ENCODE data around the gene SEZ6L. TPM values are rescaled to one million over a fixed set of nuclear protein-coding genes. Genes with fewer than 3 reads are reported as not detected.

SEZ6L gene
- total RNA-seq, 1 experiment from 2014 or later: 0.13 TPM

DNA sequence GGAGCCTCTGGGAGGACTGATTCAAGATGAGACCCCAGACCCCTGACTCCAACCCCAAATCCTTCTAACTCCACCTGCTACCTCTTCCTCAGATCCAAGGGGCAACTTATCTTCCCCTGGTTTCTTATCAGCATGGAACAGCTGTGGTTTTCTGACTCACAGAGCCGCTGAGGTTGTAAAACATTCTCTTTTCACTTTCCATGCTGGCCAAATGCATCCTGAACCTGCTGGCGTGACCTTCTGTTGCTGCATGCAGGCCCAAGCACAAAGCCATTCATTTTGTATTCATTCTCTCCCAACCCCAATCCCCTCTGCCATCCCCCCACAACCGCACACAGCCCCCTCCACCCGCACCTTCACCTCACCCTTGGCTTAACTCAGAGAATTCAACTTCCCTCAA, 70.3 kb downstream of the SEZ6L start:
- H3K36me3 Mint-ChIP-seq (ENCODE audit: insufficient read depth in 1 of 3, low read depth in 3 of 3): no peaks in the 10 kb centered on the region
- no peaks in the 10 kb centered on the region for H3K4me1 Mint-ChIP-seq
- H3K4me3 Mint-ChIP-seq: no peak overlapping the region
- Histone ChIP-seq H2AFZ (ENCODE audit: low read length) (no peak overlapping the region), H3K4me2 (ENCODE audit: insufficient read depth, insufficient read length, low read length) (no peak overlapping the region), H4K91ac (ENCODE audit: insufficient read length, low read depth, low read length) (no peak overlapping the region), H3K4me1 (ENCODE audit: insufficient read depth, low read length) (no peaks in the 10 kb centered on the region), H2BK20ac (ENCODE audit: low read depth, low read length, poor library complexity, severe bottlenecking) (no peak overlapping the region), H3K18ac (ENCODE audit: insufficient read length, low read depth, low read length) (no peak overlapping the region), H3K9ac (ENCODE audit: extremely low read depth, insufficient read length, low read length) (no peak overlapping the region), H3K27me3 (ENCODE audit: insufficient read depth, low read length) (no peaks in the 10 kb centered on the region), H3K79me2 (ENCODE audit: insufficient read depth, low read length) (no peaks in the 10 kb centered on the region), H3T11ph (ENCODE audit: low read length) (no peak overlapping the region), H3K23me2 (ENCODE audit: insufficient read length, low read depth, low read length, poor library complexity, severe bottlenecking) (no peaks in the 10 kb centered on the region), H2BK120ac (ENCODE audit: low read depth, low read length, poor library complexity, severe bottlenecking) (no peak overlapping the region), H3K14ac (ENCODE audit: insufficient read depth, low read length) (no peak overlapping the region), H3K9me3 (ENCODE audit: control insufficient read depth, low read depth, low read length) (no peaks in the 10 kb centered on the region), H2AK5ac (ENCODE audit: insufficient read length, low read length) (no peak overlapping the region), H2BK5ac (ENCODE audit: insufficient read length, low read length) (no peak overlapping the region), H2BK12ac (ENCODE audit: insufficient read length, low read depth, low read length) (no peak overlapping the region), H3K23ac (ENCODE audit: insufficient read length, low read depth, low read length) (no peak overlapping the region), H2BK15ac (ENCODE audit: low read depth, low read length) (no peak overlapping the region), H3K56ac (ENCODE audit: insufficient read length, low read depth, low read length) (no peak overlapping the region), H4K5ac (ENCODE audit: insufficient read length, low read depth, low read length) (no peak overlapping the region), H3K27ac (ENCODE audit: insufficient read length, low read depth, low read length) (no peak overlapping the region), H4K20me1 (ENCODE audit: control insufficient read depth, insufficient read depth, insufficient read length) (no peaks in the 10 kb centered on the region), H3K79me1 (ENCODE audit: insufficient read depth, low read depth, low read length, poor library complexity, severe bottlenecking) (no peaks in the 10 kb centered on the region), H4K8ac (replicated peaks; ENCODE audit: insufficient read length, low read depth, low read length) (no peak overlapping the region), H3K4ac (ENCODE audit: low read depth, low read length) (no peak overlapping the region)
- no peak for TF ChIP-seq CTCF (conservative IDR thresholded peaks at IDR 0.05)
- no CpG with 5 or more reads among the region's 4 CpGs for WGBS (ENCODE audit: extremely low coverage, insufficient read length, low lambda C conversion rate)
- DNase-seq: peak; percentile 4
- H3K27me3 Mint-ChIP-seq (ENCODE audit: low read depth): peaks cover 63% of the 10 kb centered on the region
- H3K9me3 Mint-ChIP-seq: no peaks in the 10 kb centered on the region
- no peak overlapping the region for H3K27ac Mint-ChIP-seq
